ENCODE results near the gene GPR137. TPM values are rescaled to one million over a fixed set of nuclear protein-coding genes. Genes with fewer than 3 reads are reported as not detected.
A peak's percentile ranks its signal among the peaks of the same experiment; 100 is the strongest.

GPR137 gene
- total and polyA plus RNA-seq, 2 experiments from 2014 or later, result 35.7 to 37.6 TPM

DNA sequence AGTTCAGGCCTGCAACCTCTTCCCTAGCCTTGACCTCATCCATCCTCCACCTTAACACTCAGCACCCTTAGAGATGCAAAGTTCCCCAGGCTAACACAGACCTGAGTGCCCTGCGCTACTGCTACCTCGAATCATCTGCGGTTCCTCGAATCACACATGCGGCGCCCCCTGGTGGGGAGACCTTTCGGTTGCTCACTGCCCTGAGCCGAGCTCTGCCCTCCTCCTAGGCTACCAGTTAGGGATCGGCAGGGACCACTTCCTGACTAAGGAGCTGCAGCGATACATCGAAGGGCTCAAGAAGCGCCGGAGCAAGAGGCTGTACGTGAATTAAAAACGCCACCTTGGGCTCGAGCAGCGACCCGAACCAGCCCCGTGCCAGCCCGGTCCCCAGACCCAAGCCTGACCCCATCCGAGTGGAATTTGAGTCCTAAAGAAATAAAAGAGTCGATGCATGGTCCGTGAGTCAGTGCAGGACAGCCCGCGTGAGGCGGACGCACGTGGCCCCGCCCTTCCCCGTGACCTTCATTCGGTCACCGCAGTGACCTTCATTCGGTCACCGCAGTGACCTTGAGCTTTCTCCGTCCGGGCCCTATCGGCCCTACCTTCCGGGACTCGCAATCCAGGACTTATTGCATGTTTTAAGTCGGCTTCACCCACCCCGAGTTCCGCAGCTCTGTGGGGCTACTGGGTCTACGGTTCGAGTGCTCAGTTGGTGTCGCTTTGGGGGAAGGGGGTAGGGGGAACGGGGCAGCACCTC lies 18.8 kb downstream of the GPR137 start:
- Histone ChIP-seq H3K4me2 (ENCODE audit: unreplicated experiment) (peak overlapping the region; percentile 88), H3K9ac (peak overlapping the region; percentile 75), H3F3A (ENCODE audit: insufficient read depth) (0 out of 2 replicates have a peak, but pooled peaks cover 11% of the 10 kb centered on the region), H3K36me3 (ENCODE audit: low read depth) (no peaks in the 10 kb centered on the region), H3K9me3 (ENCODE audit: low read depth) (no peaks in the 10 kb centered on the region), H3K4me1 (ENCODE audit: insufficient read depth) (peaks cover 13% of the 10 kb centered on the region), H4K20me1 (ENCODE audit: insufficient read depth) (no peaks in the 10 kb centered on the region), H2AFZ (peak overlapping the region; percentile 76), H3K79me2 (ENCODE audit: insufficient read depth) (peaks cover 17% of the 10 kb centered on the region; the same call in 1 of the 2 replicates), H3K27ac (peak overlapping the region; percentile 81), H3K9me2 (ENCODE audit: insufficient read depth) (no peaks in the 10 kb centered on the region), H3K27me3 (replicated peaks; ENCODE audit: insufficient read depth) (peaks cover 4% of the 10 kb centered on the region; the same call in 1 of the 2 replicates), H3K4me3 (peak overlapping the region; percentile 87)
- no peak for TF ChIP-seq EZH2phosphoT487 (IDR thresholded peaks at IDR 0.05; ENCODE audit: insufficient read depth, low read depth)
- no peak for TF ChIP-seq EZH2 (IDR thresholded peaks at IDR 0.05; ENCODE audit: insufficient read depth, poor library complexity, severe bottlenecking)
- in situ Hi-C loops (cut with MboI), result no loop called here
- DNase-seq, result peak; percentile 95
- 2% methylated on average over 44 to 46 of the region's 46 CpGs for WGBS, 2 experiments (ENCODE audit: low coverage in 1 of 2, low lambda C conversion rate in 2 of 2, missing lambda C conversion rate in 2 of 2)

DNA sequence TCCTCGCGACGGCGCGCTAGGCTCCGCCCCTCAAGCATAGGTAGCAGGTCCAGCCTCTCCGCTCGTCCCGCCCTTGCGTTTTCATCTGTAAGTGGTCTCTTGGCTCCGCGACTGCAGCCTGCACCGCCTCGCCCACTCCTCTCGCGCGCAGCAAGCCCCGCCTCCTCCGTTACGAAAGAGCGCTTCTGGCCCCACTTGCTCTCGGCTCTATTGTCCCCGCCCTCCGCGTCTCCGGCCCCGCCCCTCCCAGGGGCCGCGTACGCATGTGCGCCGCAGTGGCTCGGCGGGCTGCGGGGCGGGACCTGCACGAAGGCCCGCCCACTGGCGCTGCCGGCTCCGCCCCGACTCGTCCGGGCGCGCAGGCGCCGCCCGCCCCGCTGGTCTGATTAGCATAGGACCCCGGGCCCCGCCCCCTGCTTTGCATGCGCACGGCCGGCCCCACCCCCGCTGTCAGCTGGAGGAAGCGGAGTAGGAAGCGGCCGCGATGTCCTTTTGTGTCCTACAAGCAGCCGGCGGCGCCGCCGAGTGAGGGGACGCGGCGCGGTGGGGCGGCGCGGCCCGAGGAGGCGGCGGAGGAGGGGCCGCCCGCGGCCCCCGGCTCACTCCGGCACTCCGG lies 19.5 kb downstream of the GPR137 start, which contains the start of gene ESRRA:
TSS of gene ESRRA (plus strand) at position 450 of the 616 bp plus-strand sequence. CDS start 1,656 bp downstream, outside the sequence.
- Histone ChIP-seq H2AFZ (peak within 1 kb of the TSS; percentile 78), H3K9me2 (ENCODE audit: insufficient read depth) (no peaks in the 10 kb centered on the region), H3K4me3 (peak within 1 kb of the TSS; percentile 87), H3K9me3 (ENCODE audit: low read depth) (no peaks in the 10 kb centered on the region), H3K27ac (peak within 1 kb of the TSS; percentile 81), H3K79me2 (ENCODE audit: insufficient read depth) (peaks cover 22% of the 10 kb centered on the region; the same call in 1 of the 2 replicates), H3K4me1 (ENCODE audit: insufficient read depth) (peaks cover 10% of the 10 kb centered on the region), H3K36me3 (ENCODE audit: low read depth) (no peaks in the 10 kb centered on the region), H3K9ac (peak within 1 kb of the TSS; percentile 79), H4K20me1 (ENCODE audit: insufficient read depth) (no peaks in the 10 kb centered on the region), H3K4me2 (ENCODE audit: unreplicated experiment) (peak within 1 kb of the TSS; percentile 88), H3F3A (ENCODE audit: insufficient read depth) (0 out of 2 replicates have a peak, but pooled peaks cover 11% of the 10 kb centered on the region), H3K27me3 (replicated peaks; ENCODE audit: insufficient read depth) (no peaks in the 10 kb centered on the region)
- in situ Hi-C loops (cut with MboI), result no loop called here
- DNase-seq, result peak; percentile 100
- 2 to 4% methylated on average over 32 to 51 of the region's 81 CpGs for WGBS, 2 experiments (ENCODE audit: low coverage in 1 of 2, low lambda C conversion rate in 2 of 2, missing lambda C conversion rate in 2 of 2)
- no peak for TF ChIP-seq EZH2phosphoT487 (IDR thresholded peaks at IDR 0.05; ENCODE audit: insufficient read depth, low read depth)
- TF ChIP-seq EZH2 (IDR thresholded peaks at IDR 0.05; ENCODE audit: insufficient read depth, poor library complexity, severe bottlenecking), result no peak

DNA sequence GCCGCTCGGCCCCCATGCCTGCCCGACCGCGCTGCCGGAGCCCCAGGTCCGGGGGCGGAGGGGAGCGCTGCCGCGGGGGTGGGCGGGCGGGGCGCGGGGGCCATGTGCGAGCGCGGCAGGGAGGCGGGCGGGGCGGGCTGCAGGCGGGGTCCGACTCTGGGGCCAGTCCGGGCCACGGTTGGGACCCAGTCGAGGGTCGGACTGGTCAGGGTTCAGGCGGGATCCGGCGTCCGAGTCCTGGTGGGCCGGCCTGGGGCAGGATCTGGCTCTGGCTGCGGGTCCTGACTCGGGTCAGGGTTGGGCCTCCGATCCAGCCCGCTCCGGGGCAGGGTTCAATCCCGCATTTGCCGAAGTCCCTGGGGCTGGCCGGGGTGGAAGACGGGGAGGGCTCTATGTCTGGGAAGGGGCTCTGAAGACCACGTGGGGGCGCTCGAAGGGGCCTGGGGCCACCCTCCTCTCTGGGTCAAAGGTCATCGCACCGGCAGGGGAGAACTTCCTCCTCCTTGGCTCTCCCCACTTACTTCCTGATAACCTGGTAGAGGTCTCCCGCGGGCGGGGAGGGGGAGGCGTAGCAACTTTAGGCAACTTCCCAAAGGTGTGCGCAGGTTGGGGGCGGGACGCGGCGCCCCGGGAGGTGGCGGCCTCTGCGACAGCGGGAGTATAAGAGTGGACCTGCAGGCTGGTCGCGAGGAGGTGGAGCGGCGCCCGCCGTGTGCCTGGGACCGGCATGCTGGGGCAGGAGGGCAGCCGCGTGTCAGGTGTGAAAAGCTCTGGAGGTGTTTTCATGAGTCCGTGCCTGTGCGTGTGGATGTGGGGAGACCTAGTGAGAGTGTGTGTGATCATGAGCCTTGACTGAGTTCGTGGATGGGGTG lies 20.3 kb downstream of the GPR137 start:
- H3K9ac ChIP-seq, result peak overlapping the region; percentile 79
- peak overlapping the region; percentile 87 for H3K4me3 ChIP-seq
- WGBS, 2 experiments (ENCODE audit: low coverage in 1 of 2, low lambda C conversion rate in 2 of 2, missing lambda C conversion rate in 2 of 2), result 1% methylated on average over 24 to 67 of the region's 71 CpGs
- H2AFZ ChIP-seq, result peak overlapping the region; percentile 78
- no peaks in the 10 kb centered on the region for H3K9me2 ChIP-seq (ENCODE audit: insufficient read depth)
- 0 out of 2 replicates have a peak, but pooled peaks cover 11% of the 10 kb centered on the region for H3F3A ChIP-seq (ENCODE audit: insufficient read depth)
- in situ Hi-C loops (cut with MboI), result no loop called here
- peak overlapping the region; percentile 75 for H3K4me2 ChIP-seq (ENCODE audit: unreplicated experiment)
- peaks cover 27% of the 10 kb centered on the region; the same call in 1 of the 2 replicates for H3K79me2 ChIP-seq (ENCODE audit: insufficient read depth)
- H3K27me3 ChIP-seq (replicated peaks; ENCODE audit: insufficient read depth), result no peaks in the 10 kb centered on the region
- H4K20me1 ChIP-seq (ENCODE audit: insufficient read depth), result no peaks in the 10 kb centered on the region
- no peaks in the 10 kb centered on the region for H3K9me3 ChIP-seq (ENCODE audit: low read depth)
- TF ChIP-seq EZH2phosphoT487 (IDR thresholded peaks at IDR 0.05; ENCODE audit: insufficient read depth, low read depth) (no peak), EZH2 (IDR thresholded peaks at IDR 0.05; ENCODE audit: insufficient read depth, poor library complexity, severe bottlenecking) (no peak)
- no peak overlapping the region for H3K27ac ChIP-seq
- H3K36me3 ChIP-seq (ENCODE audit: low read depth), result no peaks in the 10 kb centered on the region
- DNase-seq, result peak; percentile 39
- peaks cover 6% of the 10 kb centered on the region; the same call in 1 of the 2 replicates for H3K4me1 ChIP-seq (ENCODE audit: insufficient read depth)

DNA sequence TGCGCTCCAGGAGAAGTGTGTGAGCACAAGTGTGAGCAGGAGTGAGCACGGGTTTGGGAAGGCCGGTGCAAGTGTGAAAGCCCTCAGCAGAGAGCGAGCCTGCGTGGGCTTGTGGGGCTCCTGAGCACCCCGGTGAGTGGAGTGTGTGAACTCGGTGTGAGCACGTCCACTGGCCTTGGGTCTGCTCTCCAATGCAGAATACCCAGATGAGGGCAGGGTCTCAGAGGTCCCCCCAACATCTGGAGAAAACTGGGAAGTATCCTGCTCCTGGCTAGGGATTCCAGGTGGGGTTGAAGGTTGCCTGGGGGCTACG lies 20.9 kb downstream of the GPR137 start:
- Histone ChIP-seq H3K27me3 (replicated peaks; ENCODE audit: insufficient read depth) (no peaks in the 10 kb centered on the region), H3K36me3 (ENCODE audit: low read depth) (no peaks in the 10 kb centered on the region), H3K79me2 (ENCODE audit: insufficient read depth) (peaks cover 33% of the 10 kb centered on the region; the same call in 1 of the 2 replicates), H2AFZ (peak overlapping the region; percentile 78), H3K9me2 (ENCODE audit: insufficient read depth) (no peaks in the 10 kb centered on the region), H3F3A (ENCODE audit: insufficient read depth) (0 out of 2 replicates have a peak, but pooled peaks cover 11% of the 10 kb centered on the region), H3K4me1 (ENCODE audit: insufficient read depth) (peaks cover 6% of the 10 kb centered on the region; the same call in 1 of the 2 replicates), H3K4me2 (ENCODE audit: unreplicated experiment) (peak overlapping the region; percentile 75), H4K20me1 (ENCODE audit: insufficient read depth) (no peaks in the 10 kb centered on the region), H3K9ac (peak overlapping the region; percentile 79), H3K9me3 (ENCODE audit: low read depth) (no peaks in the 10 kb centered on the region), H3K4me3 (peak overlapping the region; percentile 87), H3K27ac (no peak overlapping the region)
- in situ Hi-C loops (cut with MboI), result no loop called here
- WGBS, 2 experiments (ENCODE audit: low coverage in 1 of 2, low lambda C conversion rate in 2 of 2, missing lambda C conversion rate in 2 of 2), result 26 to 31% methylated on average over 9 of the region's 9 CpGs
- no peak for TF ChIP-seq EZH2 (IDR thresholded peaks at IDR 0.05; ENCODE audit: insufficient read depth, poor library complexity, severe bottlenecking)
- no peak for TF ChIP-seq EZH2phosphoT487 (IDR thresholded peaks at IDR 0.05; ENCODE audit: insufficient read depth, low read depth)
- DNase-seq, result no peak

All from GM23248 (cell line).